WTC11 (cell line): Measurements from ENCODE around the gene SH3TC1.

ENCODE experiments used
- ATF3 ChIP-seq: sonication (generic); formaldehyde crosslinking; conservative IDR thresholded peaks from 2 replicates; pipeline ENCODE4 v1.8.1; 2022; ENCODE audit warnings: mild to moderate bottlenecking, missing genetic modification reagents
- CREB1 ChIP-seq: sonication (generic); formaldehyde crosslinking; IDR thresholded peaks from 2 replicates; pipeline ENCODE4 v1.8.0; 2023; ENCODE audit warnings: mild to moderate bottlenecking, missing genetic modification reagents
- JUN ChIP-seq: sonication (generic); formaldehyde crosslinking; IDR thresholded peaks from 2 replicates; pipeline ENCODE4 v1.8.0; 2023; ENCODE audit warnings: mild to moderate bottlenecking, missing genetic modification reagents
- MAX ChIP-seq: sonication (generic); formaldehyde crosslinking; IDR thresholded peaks from 2 replicates; pipeline ENCODE4 v1.8.0; 2022; ENCODE audit warnings: mild to moderate bottlenecking, missing genetic modification reagents
- NFE2L1 ChIP-seq: sonication (generic); formaldehyde crosslinking; IDR thresholded peaks from 2 replicates; pipeline ENCODE4 v1.8.1; 2023; ENCODE audit warnings: missing genetic modification reagents
- STAT6 ChIP-seq: sonication (generic); formaldehyde crosslinking; conservative IDR thresholded peaks from 2 replicates; pipeline ENCODE4 v1.8.1; 2023; ENCODE audit warnings: mild to moderate bottlenecking, low read depth, missing genetic modification reagents, moderate library complexity
- TF ChIP-seq, protein P1 (sequence below): fragments of 200-600 bp; IDR thresholded peaks from 2 replicates; pipeline ENCODE4 v1.8.0; 2022; ENCODE audit warnings: antibody characterized with exemption
- TF ChIP-seq, protein P2 (sequence below): sonication (generic); formaldehyde crosslinking; IDR thresholded peaks from 2 replicates; pipeline ENCODE4 v1.8.0; 2022; ENCODE audit warnings: missing genetic modification reagents
- TF ChIP-seq, protein P3 (sequence below): fragments of 250-450 bp; sonication (Bioruptor Pico); IDR thresholded peaks from 2 replicates; pipeline ENCODE4 v1.9.0; 2021; ENCODE audit warnings: mild to moderate bottlenecking, borderline replicate concordance
- TF ChIP-seq, protein P4 (sequence below): sonication (generic); formaldehyde crosslinking; IDR thresholded peaks from 2 replicates; pipeline ENCODE4 v1.8.0; 2023; ENCODE audit warnings: mild to moderate bottlenecking, missing genetic modification reagents

DNA sequence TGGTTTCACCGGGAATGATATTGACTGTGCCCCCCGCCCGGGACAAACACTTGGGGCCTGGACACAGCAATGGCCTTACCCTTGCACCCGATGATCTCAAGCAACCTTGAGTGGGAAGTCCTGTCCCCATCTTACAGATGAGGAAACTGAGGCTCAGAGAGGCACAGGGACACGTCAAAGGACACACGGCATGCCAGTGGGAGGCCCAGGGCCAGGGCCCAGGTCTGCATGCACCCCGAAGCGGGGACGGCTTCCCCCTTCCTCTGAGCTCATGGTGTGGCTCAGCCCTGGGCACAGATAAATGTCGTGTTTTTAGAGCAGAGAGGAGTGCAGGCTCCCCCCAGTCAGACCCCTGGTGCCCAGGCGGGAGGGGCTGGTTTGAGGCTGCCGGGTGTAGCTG, 36.6 kb downstream of the SH3TC1 start:
- TF ChIP-seq MAX (CRISPR knock-in tag) (no peak), NFE2L1 (CRISPR knock-in tag) (no peak), CREB1 (CRISPR knock-in tag) (no peak), JUN (no peak), ATF3 (no peak), STAT6 (CRISPR knock-in tag) (no peak)
- TF ChIP-seq, protein P1, sequence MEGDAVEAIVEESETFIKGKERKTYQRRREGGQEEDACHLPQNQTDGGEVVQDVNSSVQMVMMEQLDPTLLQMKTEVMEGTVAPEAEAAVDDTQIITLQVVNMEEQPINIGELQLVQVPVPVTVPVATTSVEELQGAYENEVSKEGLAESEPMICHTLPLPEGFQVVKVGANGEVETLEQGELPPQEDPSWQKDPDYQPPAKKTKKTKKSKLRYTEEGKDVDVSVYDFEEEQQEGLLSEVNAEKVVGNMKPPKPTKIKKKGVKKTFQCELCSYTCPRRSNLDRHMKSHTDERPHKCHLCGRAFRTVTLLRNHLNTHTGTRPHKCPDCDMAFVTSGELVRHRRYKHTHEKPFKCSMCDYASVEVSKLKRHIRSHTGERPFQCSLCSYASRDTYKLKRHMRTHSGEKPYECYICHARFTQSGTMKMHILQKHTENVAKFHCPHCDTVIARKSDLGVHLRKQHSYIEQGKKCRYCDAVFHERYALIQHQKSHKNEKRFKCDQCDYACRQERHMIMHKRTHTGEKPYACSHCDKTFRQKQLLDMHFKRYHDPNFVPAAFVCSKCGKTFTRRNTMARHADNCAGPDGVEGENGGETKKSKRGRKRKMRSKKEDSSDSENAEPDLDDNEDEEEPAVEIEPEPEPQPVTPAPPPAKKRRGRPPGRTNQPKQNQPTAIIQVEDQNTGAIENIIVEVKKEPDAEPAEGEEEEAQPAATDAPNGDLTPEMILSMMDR, result no peak
- TF ChIP-seq, protein P2, sequence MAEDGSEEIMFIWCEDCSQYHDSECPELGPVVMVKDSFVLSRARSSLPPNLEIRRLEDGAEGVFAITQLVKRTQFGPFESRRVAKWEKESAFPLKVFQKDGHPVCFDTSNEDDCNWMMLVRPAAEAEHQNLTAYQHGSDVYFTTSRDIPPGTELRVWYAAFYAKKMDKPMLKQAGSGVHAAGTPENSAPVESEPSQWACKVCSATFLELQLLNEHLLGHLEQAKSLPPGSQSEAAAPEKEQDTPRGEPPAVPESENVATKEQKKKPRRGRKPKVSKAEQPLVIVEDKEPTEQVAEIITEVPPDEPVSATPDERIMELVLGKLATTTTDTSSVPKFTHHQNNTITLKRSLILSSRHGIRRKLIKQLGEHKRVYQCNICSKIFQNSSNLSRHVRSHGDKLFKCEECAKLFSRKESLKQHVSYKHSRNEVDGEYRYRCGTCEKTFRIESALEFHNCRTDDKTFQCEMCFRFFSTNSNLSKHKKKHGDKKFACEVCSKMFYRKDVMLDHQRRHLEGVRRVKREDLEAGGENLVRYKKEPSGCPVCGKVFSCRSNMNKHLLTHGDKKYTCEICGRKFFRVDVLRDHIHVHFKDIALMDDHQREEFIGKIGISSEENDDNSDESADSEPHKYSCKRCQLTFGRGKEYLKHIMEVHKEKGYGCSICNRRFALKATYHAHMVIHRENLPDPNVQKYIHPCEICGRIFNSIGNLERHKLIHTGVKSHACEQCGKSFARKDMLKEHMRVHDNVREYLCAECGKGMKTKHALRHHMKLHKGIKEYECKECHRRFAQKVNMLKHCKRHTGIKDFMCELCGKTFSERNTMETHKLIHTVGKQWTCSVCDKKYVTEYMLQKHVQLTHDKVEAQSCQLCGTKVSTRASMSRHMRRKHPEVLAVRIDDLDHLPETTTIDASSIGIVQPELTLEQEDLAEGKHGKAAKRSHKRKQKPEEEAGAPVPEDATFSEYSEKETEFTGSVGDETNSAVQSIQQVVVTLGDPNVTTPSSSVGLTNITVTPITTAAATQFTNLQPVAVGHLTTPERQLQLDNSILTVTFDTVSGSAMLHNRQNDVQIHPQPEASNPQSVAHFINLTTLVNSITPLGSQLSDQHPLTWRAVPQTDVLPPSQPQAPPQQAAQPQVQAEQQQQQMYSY, result no peak
- TF ChIP-seq, protein P3, sequence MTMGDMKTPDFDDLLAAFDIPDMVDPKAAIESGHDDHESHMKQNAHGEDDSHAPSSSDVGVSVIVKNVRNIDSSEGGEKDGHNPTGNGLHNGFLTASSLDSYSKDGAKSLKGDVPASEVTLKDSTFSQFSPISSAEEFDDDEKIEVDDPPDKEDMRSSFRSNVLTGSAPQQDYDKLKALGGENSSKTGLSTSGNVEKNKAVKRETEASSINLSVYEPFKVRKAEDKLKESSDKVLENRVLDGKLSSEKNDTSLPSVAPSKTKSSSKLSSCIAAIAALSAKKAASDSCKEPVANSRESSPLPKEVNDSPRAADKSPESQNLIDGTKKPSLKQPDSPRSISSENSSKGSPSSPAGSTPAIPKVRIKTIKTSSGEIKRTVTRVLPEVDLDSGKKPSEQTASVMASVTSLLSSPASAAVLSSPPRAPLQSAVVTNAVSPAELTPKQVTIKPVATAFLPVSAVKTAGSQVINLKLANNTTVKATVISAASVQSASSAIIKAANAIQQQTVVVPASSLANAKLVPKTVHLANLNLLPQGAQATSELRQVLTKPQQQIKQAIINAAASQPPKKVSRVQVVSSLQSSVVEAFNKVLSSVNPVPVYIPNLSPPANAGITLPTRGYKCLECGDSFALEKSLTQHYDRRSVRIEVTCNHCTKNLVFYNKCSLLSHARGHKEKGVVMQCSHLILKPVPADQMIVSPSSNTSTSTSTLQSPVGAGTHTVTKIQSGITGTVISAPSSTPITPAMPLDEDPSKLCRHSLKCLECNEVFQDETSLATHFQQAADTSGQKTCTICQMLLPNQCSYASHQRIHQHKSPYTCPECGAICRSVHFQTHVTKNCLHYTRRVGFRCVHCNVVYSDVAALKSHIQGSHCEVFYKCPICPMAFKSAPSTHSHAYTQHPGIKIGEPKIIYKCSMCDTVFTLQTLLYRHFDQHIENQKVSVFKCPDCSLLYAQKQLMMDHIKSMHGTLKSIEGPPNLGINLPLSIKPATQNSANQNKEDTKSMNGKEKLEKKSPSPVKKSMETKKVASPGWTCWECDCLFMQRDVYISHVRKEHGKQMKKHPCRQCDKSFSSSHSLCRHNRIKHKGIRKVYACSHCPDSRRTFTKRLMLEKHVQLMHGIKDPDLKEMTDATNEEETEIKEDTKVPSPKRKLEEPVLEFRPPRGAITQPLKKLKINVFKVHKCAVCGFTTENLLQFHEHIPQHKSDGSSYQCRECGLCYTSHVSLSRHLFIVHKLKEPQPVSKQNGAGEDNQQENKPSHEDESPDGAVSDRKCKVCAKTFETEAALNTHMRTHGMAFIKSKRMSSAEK, result no peak
- TF ChIP-seq, protein P4, sequence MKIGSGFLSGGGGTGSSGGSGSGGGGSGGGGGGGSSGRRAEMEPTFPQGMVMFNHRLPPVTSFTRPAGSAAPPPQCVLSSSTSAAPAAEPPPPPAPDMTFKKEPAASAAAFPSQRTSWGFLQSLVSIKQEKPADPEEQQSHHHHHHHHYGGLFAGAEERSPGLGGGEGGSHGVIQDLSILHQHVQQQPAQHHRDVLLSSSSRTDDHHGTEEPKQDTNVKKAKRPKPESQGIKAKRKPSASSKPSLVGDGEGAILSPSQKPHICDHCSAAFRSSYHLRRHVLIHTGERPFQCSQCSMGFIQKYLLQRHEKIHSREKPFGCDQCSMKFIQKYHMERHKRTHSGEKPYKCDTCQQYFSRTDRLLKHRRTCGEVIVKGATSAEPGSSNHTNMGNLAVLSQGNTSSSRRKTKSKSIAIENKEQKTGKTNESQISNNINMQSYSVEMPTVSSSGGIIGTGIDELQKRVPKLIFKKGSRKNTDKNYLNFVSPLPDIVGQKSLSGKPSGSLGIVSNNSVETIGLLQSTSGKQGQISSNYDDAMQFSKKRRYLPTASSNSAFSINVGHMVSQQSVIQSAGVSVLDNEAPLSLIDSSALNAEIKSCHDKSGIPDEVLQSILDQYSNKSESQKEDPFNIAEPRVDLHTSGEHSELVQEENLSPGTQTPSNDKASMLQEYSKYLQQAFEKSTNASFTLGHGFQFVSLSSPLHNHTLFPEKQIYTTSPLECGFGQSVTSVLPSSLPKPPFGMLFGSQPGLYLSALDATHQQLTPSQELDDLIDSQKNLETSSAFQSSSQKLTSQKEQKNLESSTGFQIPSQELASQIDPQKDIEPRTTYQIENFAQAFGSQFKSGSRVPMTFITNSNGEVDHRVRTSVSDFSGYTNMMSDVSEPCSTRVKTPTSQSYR (CRISPR knock-in tag), result no peak
